A549 (cell line): ENCODE measurements around the gene SLC9A9. TPM values are rescaled to one million over a fixed set of nuclear protein-coding genes. Genes with fewer than 3 reads are reported as not detected.

Source experiments
- ATAC-seq, 2 experiments: fragments of 200-7000 bp in 1 of 2; fragments of >200 bp in 1 of 2; cut with Nextera tagmentation in 1 of 2; cut with Tn5 transposase in 1 of 2; 3 replicates each; pipeline versions ENCODE4 v1.8.0 to v1.9.1; 2018 to 2020; ENCODE audit warnings: mild to moderate bottlenecking in 1 of 2, moderate library complexity in 1 of 2
- CTCF ChIA-PET: fragments of 300-600 bp; sonication (Branson Sonifier 250); formaldehyde crosslinking; extraction: SDS; loops from one replicate; lab custom pipeline; 2021; ENCODE audit warnings: antibody characterized with exemption, inconsistent platforms; lab: Yijun Ruan, JAX
- POLR2A ChIA-PET: fragments of 350-600 bp; formaldehyde crosslinking; extraction: SDS; loops from one replicate; lab custom pipeline; 2021; ENCODE audit warnings: antibody characterized with exemption, inconsistent platforms; lab: Yijun Ruan, JAX
- DNase-seq, 2 experiments: peaks; one replicate each; pipeline versions ENCODE4 v3.0.0 to v3.0.0-alpha.2; 2011 to 2016; ENCODE audit warnings: low read depth in 1 of 2, low spot score in 1 of 2
- FAIRE-seq: peaks from 2 replicates; lab custom pipeline; 2011; peaks lifted over from hg19 to GRCh38; lab: Jason Lieb, UNC
- H3K27ac ChIP-seq, 2 experiments: fragments of >200 bp; sonication (Bioruptor Twin); formaldehyde crosslinking; 3 replicates each; pipeline ENCODE4 v1.5.1; 2016 to 2017
- H3K4me1 ChIP-seq: fragments of >200 bp; sonication (Bioruptor Twin); formaldehyde crosslinking; 3 replicates; pipeline ENCODE4 v1.6.1; 2016
- H3K4me2 ChIP-seq: fragments of >200 bp; sonication (Bioruptor Twin); formaldehyde crosslinking; 3 replicates; pipeline ENCODE4 v1.6.1; 2016
- H3K4me3 ChIP-seq: fragments of >200 bp; sonication (Bioruptor Twin); formaldehyde crosslinking; 3 replicates; pipeline ENCODE4 v1.5.1; 2016
- H3K9me3 ChIP-seq: fragments of >200 bp; sonication (Bioruptor Twin); formaldehyde crosslinking; 3 replicates; pipeline ENCODE4 v1.6.1; 2016
- BHLHE40 ChIP-seq: IDR thresholded peaks from 2 replicates; pipeline ENCODE4 v1.6.1; 2012; ENCODE audit warnings: low read depth, low read length, inconsistent platforms
- EHMT2 ChIP-seq: fragments of 200-600 bp; sonication (generic); IDR thresholded peaks from 2 replicates; pipeline ENCODE4 v1.6.1; 2016; ENCODE audit warnings: antibody characterized with exemption, low read depth, mild to moderate bottlenecking, moderate library complexity
- EP300 ChIP-seq, 2 experiments: fragments of >200 bp; sonication (Bioruptor Twin); formaldehyde crosslinking; IDR thresholded peaks; 2 replicates in 1 of 2; 3 replicates in 1 of 2; pipeline ENCODE4 v1.6.1; 2016 to 2017
- ESRRA ChIP-seq: fragments of 150-350 bp; IDR thresholded peaks from 2 replicates; pipeline ENCODE4 v1.6.1; 2014; ENCODE audit warnings: mild to moderate bottlenecking, low read length, borderline replicate concordance
- FOSL2 ChIP-seq, 2 experiments: fragments of 450-650 bp in 1 of 2; fragments of >200 bp in 1 of 2; sonication (Bioruptor Twin) in 1 of 2; formaldehyde crosslinking; IDR thresholded peaks; 2 replicates each; pipeline versions ENCODE4 v1.5.0 to v1.6.1; 2016 to 2020; ENCODE audit warnings: mild to moderate bottlenecking in 1 of 2, moderate library complexity in 1 of 2
- FOXS1 ChIP-seq: fragments of 250-450 bp; sonication (Bioruptor Pico); IDR thresholded peaks from 2 replicates; pipeline ENCODE4 v1.5.0; 2020; ENCODE audit warnings: mild to moderate bottlenecking, moderate library complexity
- HDAC2 ChIP-seq: fragments of 200-600 bp; sonication (generic); IDR thresholded peaks from 2 replicates; pipeline ENCODE4 v1.6.1; 2016
- HEYL ChIP-seq: fragments of 250-450 bp; sonication (Bioruptor Pico); IDR thresholded peaks from 2 replicates; pipeline ENCODE4 v1.8.0; 2021; ENCODE audit warnings: mild to moderate bottlenecking, moderate library complexity
- KDM1A ChIP-seq: fragments of 200-600 bp; sonication (generic); IDR thresholded peaks from 2 replicates; pipeline ENCODE4 v1.6.1; 2016; ENCODE audit warnings: low read depth, mild to moderate bottlenecking
- MYC ChIP-seq: IDR thresholded peaks from 2 replicates; pipeline ENCODE4 v1.6.1; 2012; ENCODE audit warnings: mild to moderate bottlenecking, inconsistent platforms, low read length, improper control_type of control experiment, borderline replicate concordance
- NPAS2 ChIP-seq: fragments of 250-450 bp; sonication (Bioruptor Pico); IDR thresholded peaks from 2 replicates; pipeline ENCODE4 v1.8.0; 2022; ENCODE audit warnings: mild to moderate bottlenecking, moderate library complexity, borderline replicate concordance
- RARB ChIP-seq: fragments of 250-450 bp; sonication (Bioruptor Pico); IDR thresholded peaks from 2 replicates; pipeline ENCODE4 v1.8.0; 2021; ENCODE audit warnings: mild to moderate bottlenecking, moderate library complexity
- RCOR1 ChIP-seq: fragments of 150-350 bp; IDR thresholded peaks from 2 replicates; pipeline ENCODE4 v1.6.1; 2014; ENCODE audit warnings: antibody characterized with exemption, low read length, low read depth
- TP53 ChIP-seq: fragments of 250-450 bp; sonication (Bioruptor Pico); IDR thresholded peaks from 2 replicates; pipeline ENCODE4 v1.5.0; 2021; ENCODE audit warnings: mild to moderate bottlenecking, moderate library complexity
- ZNF302 ChIP-seq: fragments of 250-450 bp; sonication (Bioruptor Pico); IDR thresholded peaks from 2 replicates; pipeline ENCODE4 v1.9.0; 2021; ENCODE audit warnings: inconsistent platforms, mild to moderate bottlenecking, moderate library complexity
- WGBS: methylation state at CpG from one replicate; pipeline ENCODE4 v1.1.6; 2017; ENCODE audit errors: missing lambda C conversion rate; 5-methylcytosine and 5-hydroxymethylcytosine counted together
- polyA plus RNA-seq, 4 experiments: library from polyadenylated mRNA; depleted of rRNA in 3 of 4; stranded (reverse); fragments of >200 nt; fragmentation: RNase III in 1 of 4; extraction: RNeasy Plus Mini Kit Qiagen cat#74134 plus additional on column Dnase treatment in 1 of 4; gene quantifications; 2 replicates in 3 of 4; 3 replicates in 1 of 4; pipeline ENCODE4 v1.2.3, GENCODE V29; 2011 to 2017
- TF ChIP-seq, protein P1 (sequence below): IDR thresholded peaks from 2 replicates; pipeline ENCODE4 v1.6.1; 2012
- TF ChIP-seq, protein P2 (sequence below): fragments of 450-650 bp; IDR thresholded peaks from 2 replicates; pipeline ENCODE4 v1.6.1; 2014; ENCODE audit warnings: antibody characterized with exemption
- TF ChIP-seq, protein P3 (sequence below): fragments of 250-450 bp; sonication (Bioruptor Pico); IDR thresholded peaks from 2 replicates; pipeline ENCODE4 v1.5.0; 2021; ENCODE audit warnings: mild to moderate bottlenecking, moderate library complexity, borderline replicate concordance
- TF ChIP-seq, protein P4 (sequence below): fragments of 200-600 bp; sonication (generic); IDR thresholded peaks from 2 replicates; pipeline ENCODE4 v1.6.1; 2016; ENCODE audit warnings: antibody characterized with exemption, mild to moderate bottlenecking, moderate library complexity
- TF ChIP-seq, protein P5 (sequence below): fragments of >200 bp; sonication (Bioruptor Twin); formaldehyde crosslinking; IDR thresholded peaks from 3 replicates; pipeline ENCODE4 v1.5.1; 2016

Gene SLC9A9
- polyA plus RNA-seq, 2 of the 4 experiments (the other 2 are of a cell fraction): 0.10 to 0.32 TPM

DNA sequence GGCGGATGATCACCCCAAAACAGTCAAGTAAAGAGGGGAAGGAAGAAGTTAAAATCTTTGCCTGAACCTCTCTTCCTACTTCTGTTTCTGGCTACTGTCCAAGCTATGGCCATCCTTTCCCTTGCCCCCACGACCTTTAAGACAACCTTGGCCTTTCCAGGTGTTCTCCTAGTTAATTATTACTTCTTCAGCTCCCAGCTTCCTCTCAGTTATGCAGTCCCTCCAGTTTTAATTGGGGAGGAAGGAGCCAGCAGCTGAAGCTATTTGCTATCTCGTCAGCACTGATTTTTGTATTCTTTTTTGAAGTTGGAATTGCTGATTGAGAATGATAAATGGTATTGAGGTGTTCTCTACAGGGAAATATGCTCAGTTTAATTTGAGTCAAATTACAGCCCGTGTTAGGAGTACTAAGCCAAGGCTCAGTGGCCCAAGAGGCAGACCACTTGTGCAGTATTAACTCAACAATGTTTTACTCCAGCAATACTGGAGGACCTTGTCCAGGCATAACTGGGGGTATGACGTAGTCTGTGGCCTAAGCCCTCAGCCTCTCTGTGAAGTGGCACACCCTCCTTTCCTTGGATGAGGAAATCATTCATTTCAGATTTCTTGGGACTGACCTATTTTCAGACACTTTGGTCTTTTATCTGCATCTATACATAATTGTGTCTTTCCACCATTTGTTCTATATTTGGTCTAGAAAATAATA, 336.9 kb downstream of the SLC9A9 start:
- ATAC-seq: no peak
- no peak for DNase-seq
- no peak for TF ChIP-seq MYC
- TF ChIP-seq NPAS2: no peak
- TF ChIP-seq, protein P1, sequence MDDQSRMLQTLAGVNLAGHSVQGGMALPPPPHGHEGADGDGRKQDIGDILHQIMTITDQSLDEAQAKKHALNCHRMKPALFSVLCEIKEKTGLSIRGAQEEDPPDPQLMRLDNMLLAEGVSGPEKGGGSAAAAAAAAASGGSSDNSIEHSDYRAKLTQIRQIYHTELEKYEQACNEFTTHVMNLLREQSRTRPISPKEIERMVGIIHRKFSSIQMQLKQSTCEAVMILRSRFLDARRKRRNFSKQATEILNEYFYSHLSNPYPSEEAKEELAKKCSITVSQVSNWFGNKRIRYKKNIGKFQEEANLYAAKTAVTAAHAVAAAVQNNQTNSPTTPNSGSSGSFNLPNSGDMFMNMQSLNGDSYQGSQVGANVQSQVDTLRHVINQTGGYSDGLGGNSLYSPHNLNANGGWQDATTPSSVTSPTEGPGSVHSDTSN: no peak
- TF ChIP-seq, protein P2, sequence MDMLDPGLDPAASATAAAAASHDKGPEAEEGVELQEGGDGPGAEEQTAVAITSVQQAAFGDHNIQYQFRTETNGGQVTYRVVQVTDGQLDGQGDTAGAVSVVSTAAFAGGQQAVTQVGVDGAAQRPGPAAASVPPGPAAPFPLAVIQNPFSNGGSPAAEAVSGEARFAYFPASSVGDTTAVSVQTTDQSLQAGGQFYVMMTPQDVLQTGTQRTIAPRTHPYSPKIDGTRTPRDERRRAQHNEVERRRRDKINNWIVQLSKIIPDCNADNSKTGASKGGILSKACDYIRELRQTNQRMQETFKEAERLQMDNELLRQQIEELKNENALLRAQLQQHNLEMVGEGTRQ: no peak
- TF ChIP-seq, protein P3, sequence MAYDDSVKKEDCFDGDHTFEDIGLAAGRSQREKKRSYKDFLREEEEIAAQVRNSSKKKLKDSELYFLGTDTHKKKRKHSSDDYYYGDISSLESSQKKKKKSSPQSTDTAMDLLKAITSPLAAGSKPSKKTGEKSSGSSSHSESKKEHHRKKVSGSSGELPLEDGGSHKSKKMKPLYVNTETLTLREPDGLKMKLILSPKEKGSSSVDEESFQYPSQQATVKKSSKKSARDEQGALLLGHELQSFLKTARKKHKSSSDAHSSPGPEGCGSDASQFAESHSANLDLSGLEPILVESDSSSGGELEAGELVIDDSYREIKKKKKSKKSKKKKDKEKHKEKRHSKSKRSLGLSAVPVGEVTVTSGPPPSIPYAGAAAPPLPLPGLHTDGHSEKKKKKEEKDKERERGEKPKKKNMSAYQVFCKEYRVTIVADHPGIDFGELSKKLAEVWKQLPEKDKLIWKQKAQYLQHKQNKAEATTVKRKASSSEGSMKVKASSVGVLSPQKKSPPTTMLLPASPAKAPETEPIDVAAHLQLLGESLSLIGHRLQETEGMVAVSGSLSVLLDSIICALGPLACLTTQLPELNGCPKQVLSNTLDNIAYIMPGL (CRISPR knock-in tag): no peak
- TF ChIP-seq ESRRA: no peak
- TF ChIP-seq, protein P4, sequence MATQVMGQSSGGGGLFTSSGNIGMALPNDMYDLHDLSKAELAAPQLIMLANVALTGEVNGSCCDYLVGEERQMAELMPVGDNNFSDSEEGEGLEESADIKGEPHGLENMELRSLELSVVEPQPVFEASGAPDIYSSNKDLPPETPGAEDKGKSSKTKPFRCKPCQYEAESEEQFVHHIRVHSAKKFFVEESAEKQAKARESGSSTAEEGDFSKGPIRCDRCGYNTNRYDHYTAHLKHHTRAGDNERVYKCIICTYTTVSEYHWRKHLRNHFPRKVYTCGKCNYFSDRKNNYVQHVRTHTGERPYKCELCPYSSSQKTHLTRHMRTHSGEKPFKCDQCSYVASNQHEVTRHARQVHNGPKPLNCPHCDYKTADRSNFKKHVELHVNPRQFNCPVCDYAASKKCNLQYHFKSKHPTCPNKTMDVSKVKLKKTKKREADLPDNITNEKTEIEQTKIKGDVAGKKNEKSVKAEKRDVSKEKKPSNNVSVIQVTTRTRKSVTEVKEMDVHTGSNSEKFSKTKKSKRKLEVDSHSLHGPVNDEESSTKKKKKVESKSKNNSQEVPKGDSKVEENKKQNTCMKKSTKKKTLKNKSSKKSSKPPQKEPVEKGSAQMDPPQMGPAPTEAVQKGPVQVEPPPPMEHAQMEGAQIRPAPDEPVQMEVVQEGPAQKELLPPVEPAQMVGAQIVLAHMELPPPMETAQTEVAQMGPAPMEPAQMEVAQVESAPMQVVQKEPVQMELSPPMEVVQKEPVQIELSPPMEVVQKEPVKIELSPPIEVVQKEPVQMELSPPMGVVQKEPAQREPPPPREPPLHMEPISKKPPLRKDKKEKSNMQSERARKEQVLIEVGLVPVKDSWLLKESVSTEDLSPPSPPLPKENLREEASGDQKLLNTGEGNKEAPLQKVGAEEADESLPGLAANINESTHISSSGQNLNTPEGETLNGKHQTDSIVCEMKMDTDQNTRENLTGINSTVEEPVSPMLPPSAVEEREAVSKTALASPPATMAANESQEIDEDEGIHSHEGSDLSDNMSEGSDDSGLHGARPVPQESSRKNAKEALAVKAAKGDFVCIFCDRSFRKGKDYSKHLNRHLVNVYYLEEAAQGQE: no peak
- no peak for TF ChIP-seq KDM1A
- no peak for TF ChIP-seq EP300 (IDR thresholded peaks at IDR 0.05)
- no peak for TF ChIP-seq FOSL2 (IDR thresholded peaks at IDR 0.05)
- TF ChIP-seq FOSL2 (CRISPR knock-in tag; IDR thresholded peaks at IDR 0.05): no peak
- no peak for TF ChIP-seq BHLHE40
- no peak for TF ChIP-seq EHMT2
- TF ChIP-seq FOXS1 (CRISPR knock-in tag): no peak
- TF ChIP-seq RARB (CRISPR knock-in tag): no peak
- TF ChIP-seq HDAC2: no peak
- no peak for TF ChIP-seq ZNF302
- no peak for TF ChIP-seq HEYL (CRISPR knock-in tag)
- TF ChIP-seq TP53 (CRISPR knock-in tag): no peak
- TF ChIP-seq, protein P5, sequence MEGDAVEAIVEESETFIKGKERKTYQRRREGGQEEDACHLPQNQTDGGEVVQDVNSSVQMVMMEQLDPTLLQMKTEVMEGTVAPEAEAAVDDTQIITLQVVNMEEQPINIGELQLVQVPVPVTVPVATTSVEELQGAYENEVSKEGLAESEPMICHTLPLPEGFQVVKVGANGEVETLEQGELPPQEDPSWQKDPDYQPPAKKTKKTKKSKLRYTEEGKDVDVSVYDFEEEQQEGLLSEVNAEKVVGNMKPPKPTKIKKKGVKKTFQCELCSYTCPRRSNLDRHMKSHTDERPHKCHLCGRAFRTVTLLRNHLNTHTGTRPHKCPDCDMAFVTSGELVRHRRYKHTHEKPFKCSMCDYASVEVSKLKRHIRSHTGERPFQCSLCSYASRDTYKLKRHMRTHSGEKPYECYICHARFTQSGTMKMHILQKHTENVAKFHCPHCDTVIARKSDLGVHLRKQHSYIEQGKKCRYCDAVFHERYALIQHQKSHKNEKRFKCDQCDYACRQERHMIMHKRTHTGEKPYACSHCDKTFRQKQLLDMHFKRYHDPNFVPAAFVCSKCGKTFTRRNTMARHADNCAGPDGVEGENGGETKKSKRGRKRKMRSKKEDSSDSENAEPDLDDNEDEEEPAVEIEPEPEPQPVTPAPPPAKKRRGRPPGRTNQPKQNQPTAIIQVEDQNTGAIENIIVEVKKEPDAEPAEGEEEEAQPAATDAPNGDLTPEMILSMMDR: no peak
- no peak for TF ChIP-seq RCOR1
- POLR2A ChIA-PET: no interaction called here
- Histone ChIP-seq H3K4me3 (no peak overlapping the region), H3K4me1 (peaks cover 13% of the 10 kb centered on the region; the same call in 2 of the 3 replicates), H3K9me3 (no peaks in the 10 kb centered on the region), H3K27ac (no peak overlapping the region), H3K4me2 (no peak overlapping the region)
- no peak for FAIRE-seq
- WGBS: 49% methylated on average over 5 of the region's 5 CpGs
- CTCF ChIA-PET: no interaction called here
